Epithelial cell of esophagus (primary cell): Measurements from ENCODE around the gene TMEM30A.

Experiments
- DNase-seq: peaks from one replicate; pipeline ENCODE4 v3.0.0; 2010; ENCODE audit warnings: low read depth
- H3K4me3 ChIP-seq: 2 replicates; pipeline ENCODE4 v1.5.1; 2011; ENCODE audit warnings: mild to moderate bottlenecking, low read length, control low read depth
- CTCF ChIP-seq: IDR thresholded peaks from 2 replicates; pipeline ENCODE4 v1.5.1; 2011; ENCODE audit warnings: low read depth, mild to moderate bottlenecking, low read length, control low read depth, inconsistent platforms; ENCODE audit not compliant: insufficient read depth; ENCODE audit errors: missing control alignments

The TMEM30A gene

GRCh38 chr6:75233092-75233615 is 51.4 kb downstream of the TMEM30A start:
- TF ChIP-seq CTCF = no peak
- H3K4me3 ChIP-seq = no peak overlapping the region
- DNase-seq = no peak

- TF ChIP-seq CTCF = peak; percentile 90
- DNase-seq = peak; percentile 63
- H3K4me3 ChIP-seq = no peak overlapping the region
These were observed 53.9 kb downstream of the TMEM30A start for GRCh38 chr6:75230484-75231325.

GRCh38 chr6:75224303-75224926 is 60.2 kb downstream of the TMEM30A start:
- TF ChIP-seq CTCF = no peak
- DNase-seq = no peak

GRCh38 chr6:75223428-75223827 is 61.2 kb downstream of the TMEM30A start:
- TF ChIP-seq CTCF = no peak
- H3K4me3 ChIP-seq = no peak overlapping the region
- DNase-seq = no peak

More at GRCh38 chr6:75224303-75224926, 60.2 kb downstream of the TMEM30A start:
- no peak overlapping the region for H3K4me3 ChIP-seq

DNA sequence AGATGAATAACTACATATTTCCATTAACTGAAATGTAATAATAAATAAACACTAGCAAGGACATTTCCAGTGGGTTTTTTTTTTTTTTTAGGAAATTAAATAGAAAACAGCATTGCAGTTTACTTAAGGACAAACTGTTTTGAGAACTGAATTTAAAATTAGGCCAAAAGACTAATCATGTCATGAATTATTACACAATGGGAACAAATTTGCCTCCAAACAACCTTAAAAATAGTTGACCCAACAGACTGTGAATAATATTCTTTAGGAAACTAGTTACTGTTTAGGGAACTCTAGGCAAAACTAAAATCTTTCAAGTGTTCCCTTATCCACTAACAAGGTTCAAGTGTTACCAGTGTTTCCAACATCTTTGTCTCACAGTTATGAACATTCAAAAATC is 62.3 kb downstream of the TMEM30A start:
- no peak overlapping the region for H3K4me3 ChIP-seq
- TF ChIP-seq CTCF = no peak
- DNase-seq = no peak

DNA sequence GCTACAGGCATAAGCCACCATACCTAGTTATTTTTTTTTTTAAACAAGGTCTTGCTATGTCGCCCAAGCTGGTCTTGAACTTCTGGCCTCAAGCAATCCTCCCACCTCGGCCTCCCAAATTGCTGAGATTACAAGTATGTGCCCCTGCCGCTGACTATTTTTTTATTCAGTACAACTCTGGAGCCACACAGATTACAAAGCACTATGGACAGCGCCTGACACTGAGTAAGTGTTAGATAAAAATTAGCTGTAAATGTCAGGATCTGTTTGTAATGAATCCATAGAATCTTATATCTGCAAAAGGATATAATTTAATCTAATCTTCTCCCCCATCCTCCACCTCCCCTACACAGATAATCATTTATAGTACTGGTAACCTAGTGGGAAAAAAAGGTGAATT is 63.5 kb downstream of the TMEM30A start:
- DNase-seq = no peak
- TF ChIP-seq CTCF = no peak
- H3K4me3 ChIP-seq = no peak overlapping the region
